Stimulated activated naive CD8-positive, alpha-beta T cell treated with anti-CD3 and anti-CD28 coated beads, Interleukin-15, Interleukin-2, amounts not matched to agents 100 ng/mL and 50 ng/mL, for 24 hours (primary cell): ENCODE measurements around the gene PLA2R1.

Source experiments
- H3K27ac Mint-ChIP-seq: one replicate; pipeline ENCODE4 v1.8.0; 2021; ENCODE audit warnings: mild to moderate bottlenecking, mixed read lengths
- H3K27me3 Mint-ChIP-seq: one replicate; pipeline ENCODE4 v1.8.0; 2021; ENCODE audit warnings: mixed read lengths
- H3K36me3 Mint-ChIP-seq: one replicate; pipeline ENCODE4 v1.8.0; 2021; ENCODE audit warnings: low read depth, mixed read lengths
- H3K4me1 Mint-ChIP-seq: one replicate; pipeline ENCODE4 v1.8.0; 2021; ENCODE audit warnings: low read depth, mixed read lengths
- H3K4me3 Mint-ChIP-seq: one replicate; pipeline ENCODE4 v1.8.0; 2021; ENCODE audit warnings: mild to moderate bottlenecking, mixed read lengths
- H3K9me3 Mint-ChIP-seq: one replicate; pipeline ENCODE4 v1.8.0; 2021; ENCODE audit warnings: mixed read lengths

PLA2R1 gene

DNA sequence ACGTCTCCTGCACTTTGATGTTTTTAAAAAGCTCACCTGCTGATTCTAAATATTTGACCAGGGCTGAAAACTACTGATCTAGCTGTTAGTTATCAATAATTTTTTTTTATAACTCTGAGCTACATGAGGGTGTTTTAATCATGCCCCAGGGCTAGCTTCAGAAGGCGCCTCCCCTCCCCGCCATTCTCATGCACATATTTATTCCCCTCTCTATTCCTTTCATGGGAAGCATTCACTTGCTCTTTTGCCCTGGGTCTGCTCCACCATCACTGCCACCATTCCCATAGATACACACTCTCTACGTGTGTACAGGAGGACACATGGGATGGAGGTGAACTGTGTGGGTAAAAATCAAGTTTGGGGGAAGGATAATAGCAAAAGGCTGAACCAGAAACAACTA, 101.0 kb downstream of the PLA2R1 start:
- Mint-ChIP-seq H3K27me3 (peaks cover 15% of the 10 kb centered on the region), H3K27ac (no peak overlapping the region), H3K9me3 (no peaks in the 10 kb centered on the region), H3K4me1 (peaks cover 22% of the 10 kb centered on the region), H3K36me3 (no peaks in the 10 kb centered on the region), H3K4me3 (no peak overlapping the region)

- Mint-ChIP-seq H3K4me3 (no peak overlapping the region), H3K4me1 (peaks cover 22% of the 10 kb centered on the region), H3K27ac (no peak overlapping the region), H3K27me3 (peaks cover 15% of the 10 kb centered on the region), H3K36me3 (no peaks in the 10 kb centered on the region), H3K9me3 (no peaks in the 10 kb centered on the region)
Observed at GRCh38 chr2:159961037-159961436, 101.4 kb downstream of the PLA2R1 start.

GRCh38 chr2:159960414-159960813, 102.0 kb downstream of the PLA2R1 start:
- Mint-ChIP-seq H3K27me3 (peaks cover 15% of the 10 kb centered on the region), H3K9me3 (no peaks in the 10 kb centered on the region), H3K36me3 (no peaks in the 10 kb centered on the region), H3K4me3 (no peak overlapping the region), H3K4me1 (peaks cover 22% of the 10 kb centered on the region), H3K27ac (peak overlapping the region; percentile 66)

- Mint-ChIP-seq H3K27me3 (peaks cover 15% of the 10 kb centered on the region), H3K9me3 (no peaks in the 10 kb centered on the region), H3K36me3 (no peaks in the 10 kb centered on the region), H3K27ac (no peak overlapping the region), H3K4me1 (peaks cover 22% of the 10 kb centered on the region), H3K4me3 (no peak overlapping the region)
Observed at GRCh38 chr2:159959136-159959535, 103.3 kb downstream of the PLA2R1 start.

- Mint-ChIP-seq H3K4me3 (no peak overlapping the region), H3K36me3 (no peaks in the 10 kb centered on the region), H3K4me1 (no peaks in the 10 kb centered on the region), H3K9me3 (no peaks in the 10 kb centered on the region), H3K27me3 (peaks cover 12% of the 10 kb centered on the region), H3K27ac (no peak overlapping the region)
Observed at GRCh38 chr2:159953136-159953823, 109.1 kb downstream of the PLA2R1 start.

DNA sequence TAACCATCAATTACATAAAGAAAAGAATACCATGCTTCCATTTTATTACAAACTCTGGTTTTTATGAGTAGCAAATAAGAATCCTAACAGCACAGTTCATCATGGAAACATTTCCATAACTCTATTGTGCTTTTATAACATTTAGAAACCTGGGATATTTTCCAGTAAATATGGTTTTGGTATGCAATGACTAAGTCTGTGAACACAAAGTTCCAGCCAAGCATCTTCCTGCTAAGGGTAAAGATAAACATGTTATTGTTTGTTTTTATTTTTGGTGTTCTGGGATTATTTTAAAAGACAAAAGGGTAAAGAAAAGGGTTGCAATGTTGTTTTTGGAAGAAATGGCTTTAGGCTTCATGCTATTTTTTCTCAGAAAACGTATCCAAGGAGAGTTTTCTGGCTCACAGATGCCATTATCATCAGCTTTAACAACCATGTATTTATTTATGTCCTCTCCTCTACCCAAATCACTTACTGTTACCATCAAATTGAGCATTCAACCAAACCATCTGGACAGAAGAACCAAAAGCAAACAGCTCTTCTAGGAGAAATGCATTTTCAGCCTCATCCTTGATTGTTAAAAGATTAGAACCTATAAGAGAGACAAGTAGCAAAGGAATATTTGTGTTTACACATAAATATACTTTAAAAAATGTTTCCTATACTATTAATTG, 116.0 kb downstream of the PLA2R1 start:
- no peaks in the 10 kb centered on the region for H3K36me3 Mint-ChIP-seq
- H3K9me3 Mint-ChIP-seq: no peaks in the 10 kb centered on the region
- no peak overlapping the region for H3K27ac Mint-ChIP-seq
- H3K4me3 Mint-ChIP-seq: no peak overlapping the region
- H3K4me1 Mint-ChIP-seq: no peaks in the 10 kb centered on the region
- peaks cover 4% of the 10 kb centered on the region for H3K27me3 Mint-ChIP-seq

GRCh38 chr2:159944874-159945273, 117.5 kb downstream of the PLA2R1 start:
- no peaks in the 10 kb centered on the region for H3K4me1 Mint-ChIP-seq
- H3K9me3 Mint-ChIP-seq: no peaks in the 10 kb centered on the region
- peaks cover 4% of the 10 kb centered on the region for H3K27me3 Mint-ChIP-seq
- H3K36me3 Mint-ChIP-seq: no peaks in the 10 kb centered on the region
- H3K4me3 Mint-ChIP-seq: no peak overlapping the region
- H3K27ac Mint-ChIP-seq: no peak overlapping the region

GRCh38 chr2:159942146-159942545, 120.3 kb downstream of the PLA2R1 start:
- Mint-ChIP-seq H3K4me3 (no peak overlapping the region), H3K4me1 (no peaks in the 10 kb centered on the region), H3K27ac (no peak overlapping the region), H3K27me3 (peaks cover 4% of the 10 kb centered on the region), H3K9me3 (no peaks in the 10 kb centered on the region), H3K36me3 (no peaks in the 10 kb centered on the region)

GRCh38 chr2:159941729-159942128, 120.7 kb downstream of the PLA2R1 start:
- peaks cover 4% of the 10 kb centered on the region for H3K27me3 Mint-ChIP-seq
- no peak overlapping the region for H3K4me3 Mint-ChIP-seq
- no peaks in the 10 kb centered on the region for H3K9me3 Mint-ChIP-seq
- H3K36me3 Mint-ChIP-seq: no peaks in the 10 kb centered on the region
- H3K4me1 Mint-ChIP-seq: no peaks in the 10 kb centered on the region
- H3K27ac Mint-ChIP-seq: no peak overlapping the region

- no peak overlapping the region for H3K27ac Mint-ChIP-seq
- H3K4me3 Mint-ChIP-seq: no peak overlapping the region
- no peaks in the 10 kb centered on the region for H3K9me3 Mint-ChIP-seq
- no peaks in the 10 kb centered on the region for H3K4me1 Mint-ChIP-seq
- H3K27me3 Mint-ChIP-seq: peaks cover 4% of the 10 kb centered on the region
- H3K36me3 Mint-ChIP-seq: no peaks in the 10 kb centered on the region
Observed at GRCh38 chr2:159939946-159940345, 122.5 kb downstream of the PLA2R1 start.

GRCh38 chr2:159938395-159938794, 124.0 kb downstream of the PLA2R1 start:
- Mint-ChIP-seq H3K4me1 (peaks cover 1% of the 10 kb centered on the region), H3K27ac (no peak overlapping the region), H3K36me3 (no peaks in the 10 kb centered on the region), H3K4me3 (no peak overlapping the region), H3K9me3 (no peaks in the 10 kb centered on the region), H3K27me3 (peaks cover 4% of the 10 kb centered on the region)

DNA sequence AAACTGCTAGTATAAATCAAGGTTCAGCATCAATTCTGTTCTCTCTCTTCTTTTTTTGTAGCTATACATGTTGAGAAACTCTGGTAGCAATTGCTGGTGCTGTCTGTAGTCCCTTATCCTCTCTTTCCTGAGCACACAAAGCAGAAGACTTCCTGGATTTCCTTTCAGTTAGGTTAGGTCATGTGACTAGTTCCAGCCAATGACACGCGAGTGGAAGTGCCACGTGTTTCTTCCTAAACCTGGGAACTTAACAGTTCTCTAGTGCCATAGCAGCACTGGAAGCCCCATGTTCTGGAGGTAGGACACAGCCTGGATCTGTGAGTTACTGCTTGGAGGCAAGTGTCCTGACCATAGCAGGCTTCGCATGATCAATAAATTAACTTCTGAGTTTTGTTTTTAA, 125.9 kb downstream of the PLA2R1 start:
- Mint-ChIP-seq H3K4me3 (no peak overlapping the region), H3K9me3 (no peaks in the 10 kb centered on the region), H3K36me3 (no peaks in the 10 kb centered on the region), H3K27ac (no peak overlapping the region), H3K4me1 (peaks cover 12% of the 10 kb centered on the region), H3K27me3 (peaks cover 4% of the 10 kb centered on the region)

GRCh38 chr2:159933727-159934049, 128.7 kb downstream of the PLA2R1 start:
- Mint-ChIP-seq H3K27me3 (peaks cover 4% of the 10 kb centered on the region), H3K36me3 (no peaks in the 10 kb centered on the region), H3K4me3 (no peak overlapping the region)

DNA sequence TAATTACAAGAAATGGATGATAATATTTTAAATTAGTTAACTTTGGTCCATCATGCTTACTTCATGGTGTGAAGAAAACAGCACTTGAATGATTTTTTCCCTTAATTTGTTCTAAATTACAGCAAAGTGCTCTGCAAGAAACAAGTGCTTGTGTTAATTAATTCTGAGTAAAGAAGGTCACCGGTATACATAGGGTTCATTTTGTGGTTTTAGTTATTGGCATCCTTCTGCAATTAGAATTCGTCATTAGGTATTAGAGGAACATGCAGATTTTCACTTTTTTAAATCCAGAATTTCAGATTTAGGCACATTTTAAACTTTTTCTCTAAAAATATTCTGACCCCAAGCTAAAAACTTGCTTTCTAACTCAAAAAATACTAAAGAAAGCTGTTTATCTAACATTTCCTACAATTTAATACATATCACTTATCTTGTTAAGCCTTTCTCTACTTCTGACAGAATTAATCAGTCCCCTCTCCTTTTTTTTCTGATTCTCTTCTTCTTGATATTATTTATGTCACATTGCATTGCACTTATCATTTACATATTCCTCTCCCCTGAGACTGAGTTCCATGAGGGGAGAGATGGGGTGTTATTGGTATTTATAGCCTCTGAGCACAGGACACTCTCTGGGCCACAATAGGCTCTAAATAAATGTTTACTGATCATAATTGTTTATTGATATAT, 129.2 kb downstream of the PLA2R1 start:
- H3K27me3 Mint-ChIP-seq: no peaks in the 10 kb centered on the region
- no peaks in the 10 kb centered on the region for H3K36me3 Mint-ChIP-seq
- H3K9me3 Mint-ChIP-seq: no peaks in the 10 kb centered on the region
- peaks cover 12% of the 10 kb centered on the region for H3K4me1 Mint-ChIP-seq
- no peak overlapping the region for H3K27ac Mint-ChIP-seq
- H3K4me3 Mint-ChIP-seq: no peak overlapping the region

More at GRCh38 chr2:159933727-159934049, 128.7 kb downstream of the PLA2R1 start:
- Mint-ChIP-seq H3K9me3 (no peaks in the 10 kb centered on the region), H3K4me1 (peaks cover 12% of the 10 kb centered on the region), H3K27ac (no peak overlapping the region)

- Mint-ChIP-seq H3K36me3 (no peaks in the 10 kb centered on the region), H3K4me1 (peaks cover 12% of the 10 kb centered on the region), H3K4me3 (no peak overlapping the region), H3K27me3 (peaks cover 10% of the 10 kb centered on the region), H3K9me3 (no peaks in the 10 kb centered on the region), H3K27ac (no peak overlapping the region)
Observed at GRCh38 chr2:159926695-159927094, 135.7 kb downstream of the PLA2R1 start.
